H1 (cell line): ENCODE measurements around the gene HEXIM2. TPM values are rescaled to one million over a fixed set of nuclear protein-coding genes. Genes with fewer than 3 reads are reported as not detected.

Source experiments
- CTCF ChIA-PET: fragments of 300-600 bp; sonication (Branson Sonifier 250); formaldehyde crosslinking; loops from one replicate; lab custom pipeline; 2021; ENCODE audit not compliant: partially characterized antibody; lab: Charles Lee
- POLR2A ChIA-PET: fragments of 300-600 bp; sonication (Branson Sonifier 250); formaldehyde crosslinking; loops from one replicate; lab custom pipeline; 2021; ENCODE audit warnings: inconsistent platforms; ENCODE audit not compliant: partially characterized antibody; lab: Charles Lee
- DNase-seq, 2 experiments: peaks; one replicate each; pipeline versions ENCODE4 v3.0.0 to v3.0.0-alpha.2; 2010 to 2022; ENCODE audit warnings: low spot score in 2 of 2, low read depth in 1 of 2, mixed read lengths in 1 of 2
- FAIRE-seq: peaks from 2 replicates; lab custom pipeline; 2011; peaks lifted over from hg19 to GRCh38; lab: Jason Lieb, UNC
- H2AFZ ChIP-seq: 2 replicates; pipeline ENCODE4 v1.8.1; 2012; ENCODE audit warnings: low read length, inconsistent platforms
- H2AK5ac ChIP-seq: 2 replicates; pipeline ENCODE4 v1.6.1; 2013; ENCODE audit warnings: low read depth, low read length
- H2BK120ac ChIP-seq: replicated peaks from 2 replicates; pipeline ENCODE3; 2013; ENCODE audit warnings: low read depth, low read length, inconsistent platforms
- H2BK12ac ChIP-seq: 2 replicates; pipeline ENCODE4 v1.6.1; 2013; ENCODE audit warnings: low read depth, low read length
- H2BK15ac ChIP-seq: 2 replicates; pipeline ENCODE4 v1.6.1; 2013; ENCODE audit warnings: low read length
- H2BK20ac ChIP-seq: 2 replicates; pipeline ENCODE4 v1.6.1; 2013; ENCODE audit warnings: low read length
- H2BK5ac ChIP-seq: 2 replicates; pipeline ENCODE4 v1.6.1; 2013; ENCODE audit warnings: low read depth, low read length
- H3K14ac ChIP-seq: 2 replicates; pipeline ENCODE4 v1.6.1; 2013; ENCODE audit warnings: inconsistent platforms; ENCODE audit not compliant: insufficient read length
- H3K18ac ChIP-seq: 2 replicates; pipeline ENCODE4 v1.6.1; 2013; ENCODE audit warnings: low read length; ENCODE audit errors: extremely low read depth
- H3K23ac ChIP-seq: 2 replicates; pipeline ENCODE4 v1.6.1; 2013; ENCODE audit warnings: inconsistent platforms; ENCODE audit not compliant: insufficient read length
- H3K23me2 ChIP-seq: 2 replicates; pipeline ENCODE4 v1.6.1; 2013; ENCODE audit warnings: low read depth, low read length
- H3K27ac ChIP-seq: 2 replicates; pipeline ENCODE4 v1.6.1; 2011; ENCODE audit warnings: low read depth, low read length, inconsistent platforms
- H3K27me3 ChIP-seq, 4 experiments: replicated peaks in 1 of 4; 1 replicate in 1 of 4; 2 replicates in 3 of 4; pipeline versions ENCODE4 v1.6.1 to v1.8.1; 2011 to 2013; ENCODE audit warnings: low read length in 3 of 4, mild to moderate bottlenecking in 3 of 4, inconsistent platforms in 2 of 4, mixed read lengths in 2 of 4, moderate library complexity in 1 of 4; ENCODE audit not compliant: control insufficient read depth in 3 of 4, insufficient read depth in 3 of 4; ENCODE audit errors: extremely low read depth in 1 of 4
- H3K36me3 ChIP-seq, 4 experiments: 2 replicates each; pipeline versions ENCODE4 v1.6.1 to v1.8.1; 2011 to 2013; ENCODE audit warnings: mild to moderate bottlenecking in 4 of 4, low read length in 3 of 4, moderate library complexity in 2 of 4, control low read depth in 1 of 4, inconsistent platforms in 1 of 4; ENCODE audit not compliant: insufficient read depth in 4 of 4, control insufficient read depth in 2 of 4
- H3K4ac ChIP-seq: replicated peaks from 2 replicates; pipeline ENCODE3; 2013; ENCODE audit warnings: low read length, low read depth, mixed read lengths, inconsistent platforms; ENCODE audit not compliant: insufficient read length
- H3K4me1 ChIP-seq, 4 experiments: replicated peaks in 1 of 4; 1 replicate in 1 of 4; 2 replicates in 3 of 4; pipeline versions ENCODE4 v1.6.1 to v1.8.1; 2011 to 2013; ENCODE audit warnings: low read length in 3 of 4, inconsistent platforms in 2 of 4, mixed read lengths in 1 of 4; ENCODE audit not compliant: insufficient read depth in 4 of 4, control insufficient read depth in 3 of 4
- H3K4me2 ChIP-seq, 2 experiments: 2 replicates each; pipeline versions ENCODE4 v1.6.1 to v1.8.1; 2011 to 2013; ENCODE audit warnings: low read depth in 2 of 2, low read length in 2 of 2, control low read depth in 1 of 2, inconsistent platforms in 1 of 2, mild to moderate bottlenecking in 1 of 2; ENCODE audit not compliant: insufficient read depth in 1 of 2
- H3K4me3 ChIP-seq, 4 experiments: fragments of 200-600, 300-600 bp in 1 of 4; sonication (generic), shearing (Covaris generic), sonication (Bioruptor Twin) in 1 of 4; 2 replicates each; pipeline versions ENCODE4 v1.5.1 to v1.8.1; 2011 to 2016; ENCODE audit warnings: low read length in 4 of 4, low read depth in 3 of 4, control low read depth in 2 of 4, inconsistent platforms in 2 of 4, mild to moderate bottlenecking in 2 of 4, mixed read lengths in 1 of 4, moderate library complexity in 1 of 4; ENCODE audit not compliant: insufficient read depth in 2 of 4; ENCODE audit errors: extremely low read depth in 1 of 4
- H3K56ac ChIP-seq: replicated peaks from 2 replicates; pipeline ENCODE3; 2013; ENCODE audit warnings: low read depth, mild to moderate bottlenecking, mixed read lengths, low read length, inconsistent platforms; ENCODE audit not compliant: insufficient read length
- H3K79me1 ChIP-seq: 2 replicates; pipeline ENCODE4 v1.6.1; 2013; ENCODE audit warnings: low read depth, low read length, control low read depth
- H3K79me2 ChIP-seq, 2 experiments: 2 replicates each; pipeline versions ENCODE4 v1.6.1 to v1.8.1; 2012 to 2013; ENCODE audit warnings: low read length in 2 of 2, mild to moderate bottlenecking in 2 of 2, inconsistent platforms in 1 of 2; ENCODE audit not compliant: insufficient read depth in 2 of 2, control insufficient read depth in 1 of 2
- H3K9ac ChIP-seq, 4 experiments: replicated peaks in 1 of 4; 1 replicate in 1 of 4; 2 replicates in 3 of 4; pipeline versions ENCODE4 v1.6.1 to v1.8.1; 2011 to 2013; ENCODE audit warnings: low read depth in 3 of 4, low read length in 3 of 4, control low read depth in 2 of 4, mild to moderate bottlenecking in 2 of 4, moderate library complexity in 2 of 4, inconsistent platforms in 1 of 4; ENCODE audit errors: extremely low read depth in 1 of 4
- H3K9me3 ChIP-seq, 2 experiments: 2 replicates each; pipeline versions ENCODE4 v1.6.1 to v1.8.1; 2012 to 2013; ENCODE audit warnings: mild to moderate bottlenecking in 2 of 2, moderate library complexity in 2 of 2, control low read depth in 1 of 2, inconsistent platforms in 1 of 2, low read depth in 1 of 2, low read length in 1 of 2, mixed read lengths in 1 of 2; ENCODE audit not compliant: insufficient read depth in 2 of 2
- H4K20me1 ChIP-seq, 2 experiments: replicated peaks in 1 of 2; 2 replicates each; pipeline versions ENCODE3 to v1.8.1; 2011 to 2013; ENCODE audit warnings: inconsistent platforms in 2 of 2, low read length in 2 of 2, mild to moderate bottlenecking in 1 of 2; ENCODE audit not compliant: insufficient read depth in 2 of 2, control insufficient read depth in 1 of 2
- H4K5ac ChIP-seq: 2 replicates; pipeline ENCODE4 v1.6.1; 2013; ENCODE audit warnings: low read length, low read depth, mixed read lengths, inconsistent platforms; ENCODE audit not compliant: insufficient read length
- H4K8ac ChIP-seq: 2 replicates; pipeline ENCODE4 v1.8.0; 2013; ENCODE audit warnings: mild to moderate bottlenecking, moderate library complexity, low read length, inconsistent platforms; ENCODE audit not compliant: insufficient read depth; ENCODE audit errors: extremely low read depth
- H4K91ac ChIP-seq: replicated peaks from 2 replicates; pipeline ENCODE3; 2013; ENCODE audit warnings: low read length, mixed read lengths, inconsistent platforms; ENCODE audit not compliant: insufficient read length
- ATF3 ChIP-seq: IDR thresholded peaks from 2 replicates; pipeline ENCODE4 v1.6.1; 2011; ENCODE audit warnings: low read depth, mild to moderate bottlenecking, low read length; ENCODE audit not compliant: insufficient read depth
- CBX8 ChIP-seq: fragments of 300-800, 300-1000 bp; sonication (generic); IDR thresholded peaks from 2 replicates; pipeline ENCODE4 v1.7.1; 2016; ENCODE audit warnings: low read depth, low read length, borderline replicate concordance
- CTBP2 ChIP-seq: IDR thresholded peaks from 2 replicates; pipeline ENCODE4 v1.7.0; 2011; ENCODE audit warnings: borderline replicate concordance, mild to moderate bottlenecking, moderate library complexity, mixed read lengths, low read length; ENCODE audit not compliant: insufficient read depth, insufficient read length
- EGR1 ChIP-seq: IDR thresholded peaks from 2 replicates; pipeline ENCODE4 v1.6.1; 2011; ENCODE audit warnings: low read depth, low read length, borderline replicate concordance
- JUN ChIP-seq: IDR thresholded peaks from 2 replicates; pipeline ENCODE4 v1.6.1; 2011; ENCODE audit warnings: low read depth, mild to moderate bottlenecking, improper control_type of control experiment, low read length
- NANOG ChIP-seq: IDR thresholded peaks from 2 replicates; pipeline ENCODE4 v1.6.1; 2011; ENCODE audit warnings: low read length, low read depth, mild to moderate bottlenecking, inconsistent platforms; ENCODE audit not compliant: insufficient read depth, poor library complexity, severe bottlenecking
- POLR2A ChIP-seq, 2 experiments: IDR thresholded peaks; 1 replicate in 1 of 2; 2 replicates in 1 of 2; pipeline ENCODE4 v1.6.1; 2011; ENCODE audit warnings: low read depth in 2 of 2, low read length in 2 of 2, mild to moderate bottlenecking in 2 of 2; ENCODE audit errors: control extremely low read depth in 1 of 2
- POU5F1 ChIP-seq: IDR thresholded peaks from 2 replicates; pipeline ENCODE4 v1.6.1; 2011; ENCODE audit warnings: low read depth, mild to moderate bottlenecking, low read length, moderate library complexity
- SP1 ChIP-seq: IDR thresholded peaks from 2 replicates; pipeline ENCODE4 v1.6.1; 2011; ENCODE audit warnings: low read depth, low read length
- SUZ12 ChIP-seq: fragments of 200-600 bp; sonication (generic); IDR thresholded peaks from 2 replicates; pipeline ENCODE4 v1.6.1; 2012; ENCODE audit warnings: mild to moderate bottlenecking, inconsistent platforms, low read length, moderate library complexity, mixed read lengths
- TBP ChIP-seq: IDR thresholded peaks from 2 replicates; pipeline ENCODE4 v1.6.1; 2011; ENCODE audit warnings: low read depth, low read length, improper control_type of control experiment
- YY1 ChIP-seq: IDR thresholded peaks from 2 replicates; pipeline ENCODE4 v1.6.1; 2011; ENCODE audit warnings: low read depth, mild to moderate bottlenecking, low read length
- ZNF274 ChIP-seq: IDR thresholded peaks from 2 replicates; pipeline ENCODE4 v1.7.0; 2012; ENCODE audit warnings: low read length, borderline replicate concordance; ENCODE audit errors: extremely low read depth
- WGBS, 2 experiments: shearing (Covaris generic) in 1 of 2; methylation state at CpG; one replicate each; pipeline versions ENCODE4 v1.1.6 to v1.1.7; 2013 to 2015; ENCODE audit warnings: low lambda C conversion rate in 2 of 2, mixed read lengths in 2 of 2, inconsistent platforms in 1 of 2, low coverage in 1 of 2, missing lambda C conversion rate in 1 of 2; ENCODE audit not compliant: insufficient replicate concordance in 2 of 2, insufficient coverage in 1 of 2, insufficient read length in 1 of 2; ENCODE audit errors: extremely low coverage in 1 of 2, missing lambda C conversion rate in 1 of 2; 5-methylcytosine and 5-hydroxymethylcytosine counted together
- polyA plus RNA-seq, 7 experiments: library from polyadenylated mRNA; depleted of rRNA in 3 of 7; stranded (reverse) in 5 of 7; unstranded in 2 of 7; fragments of >200 nt in 5 of 7; fragments of 200-250 nt in 2 of 7; gene quantifications; 1 replicate in 5 of 7; 2 replicates in 1 of 7; 4 replicates in 1 of 7; pipeline versions ENCODE4 v1.2.1 to v1.2.3, GENCODE V29; 2011 to 2013; ENCODE audit warnings: missing spikeins in 2 of 7, mixed read lengths in 2 of 7
- total RNA-seq: library from RNA; stranded (reverse); fragmentation: NEBNext Ultra II Directional; extraction: Animal tissue kit (Norgen Biotek cat#: 25700); gene quantifications from 2 replicates; pipeline ENCODE4 v1.2.1, GENCODE V29; 2021

HEXIM2 gene
- total and polyA plus RNA-seq, 2 of the 8 experiments (the other 6 are each of a cell fraction or from before 2014, with no cell fraction given), result 7.5 to 13.2 TPM

- Histone ChIP-seq H3K56ac (no peak overlapping the region), H3K9ac (no peak overlapping the region), H3K27ac (no peak overlapping the region), H3K23ac (no peak overlapping the region), H2BK20ac (no peak overlapping the region), H2BK15ac (no peak overlapping the region), H3K4me1 (peaks cover 0 to 2% (median 0%) of the 10 kb centered on the region in 4 experiments; a peak in 2 of 7 replicates), H2BK5ac (no peak overlapping the region), H2BK12ac (no peak overlapping the region), H4K91ac (no peak overlapping the region), H3K27me3 (no peaks in the 10 kb centered on the region), H3K14ac (no peak overlapping the region), H3K79me2 (peaks cover 0 to 23% of the 10 kb centered on the region in 2 experiments; a peak in 2 of 4 replicates), H2AK5ac (no peak overlapping the region), H4K8ac (no peak overlapping the region), H3K36me3 (no peaks in the 10 kb centered on the region), H3K4ac (no peak overlapping the region), H2BK120ac (no peak overlapping the region), H4K5ac (no peak overlapping the region), H3K23me2 (no peaks in the 10 kb centered on the region), H3K9me3 (no peaks in the 10 kb centered on the region), H3K18ac (no peak overlapping the region), H2AFZ (no peak overlapping the region), H3K79me1 (no peaks in the 10 kb centered on the region; the same call in 1 of the 2 replicates), H3K4me2 (no peak overlapping the region), H3K4me3 (no peak overlapping the region), H4K20me1 (peaks cover 5% of the 10 kb centered on the region in 2 experiments)
- ChIA-PET CTCF (interaction anchor here (0.6 to 11.5 kb wide), 13 partner anchors 9 to 718 kb away, joined by 3 to 90 read pairs (median 3); partner anchors contain the start of gene ACBD4), POLR2A (interaction anchor here (0.9 to 26.8 kb wide), 7 partner anchors 2 to 184 kb away, joined by 3 to 1076 read pairs (median 4); partner anchors contain the start of genes HEXIM1, HEXIM2 and NMT1)
- DNase-seq (no peak), FAIRE-seq (no peak)
- 92% methylated on average over 4 of the region's 4 CpGs; no CpG with 5 or more reads in 1 of the 2 experiments for WGBS, 2 experiments
- TF ChIP-seq POU5F1, result no peak
- no peak for TF ChIP-seq ZNF274
- TF ChIP-seq EGR1, result no peak
- TF ChIP-seq TBP, result no peak
- TF ChIP-seq CBX8, result no peak
- TF ChIP-seq SUZ12, result no peak
- TF ChIP-seq POLR2A (IDR thresholded peaks at IDR 0.05; ENCODE audit: control extremely low read depth in 1 of 2, low read depth in 2 of 2, low read length in 2 of 2), result no peak
- no peak for TF ChIP-seq YY1
- TF ChIP-seq ATF3, result no peak
- TF ChIP-seq SP1, result no peak
- no peak for TF ChIP-seq CTBP2
- TF ChIP-seq NANOG, result no peak
- no peak for TF ChIP-seq JUN
These were observed 6.6 kb upstream of the HEXIM2 start for GRCh38 chr17:45155029-45155428.
